GM19193 (cell line): Measurements from ENCODE around the gene ATP2B2.

Experiments
- POLR2A ChIP-seq: IDR thresholded peaks from 4 replicates; pipeline ENCODE4 v1.6.1; 2011; ENCODE audit not compliant: insufficient read depth, insufficient read length; ENCODE audit errors: extremely low read depth

Gene ATP2B2

GRCh38 chr3:10280571-10280970 is 224.8 kb downstream of the ATP2B2 start:
- no peak for TF ChIP-seq POLR2A

- no peak for TF ChIP-seq POLR2A
Observed at GRCh38 chr3:10280177-10280529, 225.2 kb downstream of the ATP2B2 start.

- no peak for TF ChIP-seq POLR2A
Observed at GRCh38 chr3:10279384-10280176, 225.8 kb downstream of the ATP2B2 start.

- TF ChIP-seq POLR2A, result no peak
Observed at GRCh38 chr3:10278501-10278900, 226.9 kb downstream of the ATP2B2 start.

GRCh38 chr3:10277115-10277625 is 228.2 kb downstream of the ATP2B2 start:
- no peak for TF ChIP-seq POLR2A

GRCh38 chr3:10274601-10275000 is 230.8 kb downstream of the ATP2B2 start:
- TF ChIP-seq POLR2A, result no peak
